ENCODE data around the gene RAB3D.

The RAB3D gene

GRCh38 chr19:11375143-11375948 lies 35.9 kb upstream of the RAB3D start:
- ATAC-seq (ENCODE audit: low read depth) (peak; percentile 26), DNase-seq (ENCODE audit: low spot score in 2 of 2) (peak in 1 of 2 donors; percentile 39)
- Mint-ChIP-seq H3K4me3 (no peak overlapping the region), H3K4me1 (peaks cover 20% of the 10 kb centered on the region), H3K36me3 (peaks cover 8% of the 10 kb centered on the region), H3K27ac (no peak overlapping the region), H3K27me3 (no peaks in the 10 kb centered on the region), H3K9me3 (no peaks in the 10 kb centered on the region)

GRCh38 chr19:11374433-11375142 lies 35.1 kb upstream of the RAB3D start, which contains the start of gene SWSAP1:
SWSAP1 (plus strand) TSS chr19:11374666; CDS start chr19:11374681, 15 bp downstream.
- Mint-ChIP-seq H3K4me1 (peaks cover 16% of the 10 kb centered on the region), H3K27ac (no peak within 1 kb of the TSS), H3K4me3 (no peak within 1 kb of the TSS), H3K36me3 (peaks cover 11% of the 10 kb centered on the region), H3K27me3 (no peaks in the 10 kb centered on the region), H3K9me3 (no peaks in the 10 kb centered on the region)
- DNase-seq (ENCODE audit: low spot score in 2 of 2) (peak; percentile 94 to 96), ATAC-seq (ENCODE audit: low read depth) (peak; percentile 84)

- peaks cover 20% of the 10 kb centered on the region for H3K4me1 Mint-ChIP-seq
- H3K27me3 Mint-ChIP-seq, result no peaks in the 10 kb centered on the region
- no peaks in the 10 kb centered on the region for H3K9me3 Mint-ChIP-seq
- DNase-seq (ENCODE audit: low spot score in 2 of 2), result no peak
- no peak overlapping the region for H3K27ac Mint-ChIP-seq
- no peak for ATAC-seq (ENCODE audit: low read depth)
- H3K4me3 Mint-ChIP-seq, result no peak overlapping the region
- peaks cover 16% of the 10 kb centered on the region for H3K36me3 Mint-ChIP-seq
These were observed 34.5 kb upstream of the RAB3D start for GRCh38 chr19:11373885-11374432.

- ATAC-seq (ENCODE audit: low read depth), result no peak
These were observed 33.9 kb upstream of the RAB3D start for GRCh38 chr19:11373166-11373884.

GRCh38 chr19:11370744-11371143 lies 31.3 kb upstream of the RAB3D start:
- DNase-seq (ENCODE audit: low spot score in 2 of 2), result no peak
- Mint-ChIP-seq H3K4me3 (no peak overlapping the region), H3K4me1 (peaks cover 13% of the 10 kb centered on the region), H3K9me3 (no peaks in the 10 kb centered on the region), H3K36me3 (peaks cover 24% of the 10 kb centered on the region), H3K27ac (no peak overlapping the region), H3K27me3 (no peaks in the 10 kb centered on the region)
- no peak for ATAC-seq (ENCODE audit: low read depth)

More at GRCh38 chr19:11373166-11373884, 33.9 kb upstream of the RAB3D start:
- peaks cover 18% of the 10 kb centered on the region for H3K36me3 Mint-ChIP-seq
- H3K27ac Mint-ChIP-seq, result peak overlapping the region; percentile 37
- H3K27me3 Mint-ChIP-seq, result no peaks in the 10 kb centered on the region
- no peak for DNase-seq (ENCODE audit: low spot score in 2 of 2)
- H3K4me1 Mint-ChIP-seq, result peaks cover 20% of the 10 kb centered on the region
- peak overlapping the region; percentile 41 for H3K4me3 Mint-ChIP-seq
- no peaks in the 10 kb centered on the region for H3K9me3 Mint-ChIP-seq

GRCh38 chr19:11367528-11367927 lies 28.1 kb upstream of the RAB3D start:
- Mint-ChIP-seq H3K27me3 (no peaks in the 10 kb centered on the region), H3K4me1 (peaks cover 6% of the 10 kb centered on the region), H3K36me3 (peaks cover 28% of the 10 kb centered on the region), H3K9me3 (no peaks in the 10 kb centered on the region), H3K27ac (no peak overlapping the region), H3K4me3 (no peak overlapping the region)
- DNase-seq (ENCODE audit: low spot score in 2 of 2) (no peak), ATAC-seq (ENCODE audit: low read depth) (no peak)

- Mint-ChIP-seq H3K27ac (no peak overlapping the region), H3K4me1 (peaks cover 6% of the 10 kb centered on the region), H3K36me3 (peaks cover 24% of the 10 kb centered on the region), H3K9me3 (no peaks in the 10 kb centered on the region), H3K27me3 (no peaks in the 10 kb centered on the region), H3K4me3 (no peak overlapping the region)
- ATAC-seq (ENCODE audit: low read depth) (no peak), DNase-seq (ENCODE audit: low spot score in 2 of 2) (no peak)
These were observed 26.2 kb upstream of the RAB3D start for GRCh38 chr19:11365557-11366117.

GRCh38 chr19:11364935-11365334 lies 25.5 kb upstream of the RAB3D start:
- ATAC-seq (ENCODE audit: low read depth) (no peak), DNase-seq (ENCODE audit: low spot score in 2 of 2) (no peak)
- H3K27me3 Mint-ChIP-seq, result no peaks in the 10 kb centered on the region
- H3K36me3 Mint-ChIP-seq, result peaks cover 23% of the 10 kb centered on the region
- peaks cover 6% of the 10 kb centered on the region for H3K4me1 Mint-ChIP-seq
- H3K27ac Mint-ChIP-seq, result no peak overlapping the region
- no peak overlapping the region for H3K4me3 Mint-ChIP-seq
- no peaks in the 10 kb centered on the region for H3K9me3 Mint-ChIP-seq

GRCh38 chr19:11364296-11364904 lies 24.9 kb upstream of the RAB3D start:
- Mint-ChIP-seq H3K27ac (no peak overlapping the region), H3K4me3 (no peak overlapping the region)
- no peak for ATAC-seq (ENCODE audit: low read depth)

GRCh38 chr19:11363881-11364280 lies 24.4 kb upstream of the RAB3D start:
- H3K27ac Mint-ChIP-seq, result no peak overlapping the region
- ATAC-seq (ENCODE audit: low read depth) (no peak), DNase-seq (ENCODE audit: low spot score in 2 of 2) (no peak)
- H3K27me3 Mint-ChIP-seq, result peaks cover 2% of the 10 kb centered on the region
- peaks cover 2% of the 10 kb centered on the region for H3K4me1 Mint-ChIP-seq
- no peaks in the 10 kb centered on the region for H3K9me3 Mint-ChIP-seq
- H3K36me3 Mint-ChIP-seq, result peaks cover 14% of the 10 kb centered on the region
- no peak overlapping the region for H3K4me3 Mint-ChIP-seq

More at GRCh38 chr19:11364296-11364904, 24.9 kb upstream of the RAB3D start:
- Mint-ChIP-seq H3K36me3 (peaks cover 18% of the 10 kb centered on the region), H3K27me3 (no peaks in the 10 kb centered on the region), H3K9me3 (no peaks in the 10 kb centered on the region), H3K4me1 (peaks cover 5% of the 10 kb centered on the region)
- DNase-seq (ENCODE audit: low spot score in 2 of 2), result no peak

GRCh38 chr19:11361771-11362731 lies 22.6 kb upstream of the RAB3D start:
- DNase-seq (ENCODE audit: low spot score in 2 of 2) (no peak), ATAC-seq (ENCODE audit: low read depth) (no peak)
- Mint-ChIP-seq H3K27me3 (peaks cover 2% of the 10 kb centered on the region), H3K36me3 (peaks cover 9% of the 10 kb centered on the region), H3K9me3 (no peaks in the 10 kb centered on the region), H3K4me3 (no peak overlapping the region), H3K4me1 (peaks cover 4% of the 10 kb centered on the region), H3K27ac (no peak overlapping the region)

GRCh38 chr19:11361037-11361770 lies 21.7 kb upstream of the RAB3D start:
- Mint-ChIP-seq H3K9me3 (no peaks in the 10 kb centered on the region), H3K36me3 (peaks cover 7% of the 10 kb centered on the region), H3K27ac (no peak overlapping the region), H3K27me3 (peaks cover 9% of the 10 kb centered on the region), H3K4me1 (peaks cover 4% of the 10 kb centered on the region), H3K4me3 (no peak overlapping the region)
- no peak for ATAC-seq (ENCODE audit: low read depth)
- no peak for DNase-seq (ENCODE audit: low spot score in 2 of 2)

All from memory B cell (primary cell).